Regular cardiac myocyte (primary cell): ENCODE data around the gene HNRNPUL1. TPM values are rescaled to one million over a fixed set of nuclear protein-coding genes. Genes with fewer than 3 reads are reported as not detected.

Experiments used
- total RNA-seq: library from RNA; depleted of rRNA; stranded (reverse); fragments of >200 nt; gene quantifications from 2 replicates; pipeline ENCODE4 v1.2.3, GENCODE V29; 2014

The HNRNPUL1 gene
- 41.7 and 84.2 TPM in 2 replicates for total RNA-seq

GRCh38 chr19:41263850-41264580 lies at the start of gene HNRNPUL1:
HNRNPUL1 (plus strand) TSS chr19:41264372; CDS start chr19:41264504, 132 bp downstream.

DNA sequence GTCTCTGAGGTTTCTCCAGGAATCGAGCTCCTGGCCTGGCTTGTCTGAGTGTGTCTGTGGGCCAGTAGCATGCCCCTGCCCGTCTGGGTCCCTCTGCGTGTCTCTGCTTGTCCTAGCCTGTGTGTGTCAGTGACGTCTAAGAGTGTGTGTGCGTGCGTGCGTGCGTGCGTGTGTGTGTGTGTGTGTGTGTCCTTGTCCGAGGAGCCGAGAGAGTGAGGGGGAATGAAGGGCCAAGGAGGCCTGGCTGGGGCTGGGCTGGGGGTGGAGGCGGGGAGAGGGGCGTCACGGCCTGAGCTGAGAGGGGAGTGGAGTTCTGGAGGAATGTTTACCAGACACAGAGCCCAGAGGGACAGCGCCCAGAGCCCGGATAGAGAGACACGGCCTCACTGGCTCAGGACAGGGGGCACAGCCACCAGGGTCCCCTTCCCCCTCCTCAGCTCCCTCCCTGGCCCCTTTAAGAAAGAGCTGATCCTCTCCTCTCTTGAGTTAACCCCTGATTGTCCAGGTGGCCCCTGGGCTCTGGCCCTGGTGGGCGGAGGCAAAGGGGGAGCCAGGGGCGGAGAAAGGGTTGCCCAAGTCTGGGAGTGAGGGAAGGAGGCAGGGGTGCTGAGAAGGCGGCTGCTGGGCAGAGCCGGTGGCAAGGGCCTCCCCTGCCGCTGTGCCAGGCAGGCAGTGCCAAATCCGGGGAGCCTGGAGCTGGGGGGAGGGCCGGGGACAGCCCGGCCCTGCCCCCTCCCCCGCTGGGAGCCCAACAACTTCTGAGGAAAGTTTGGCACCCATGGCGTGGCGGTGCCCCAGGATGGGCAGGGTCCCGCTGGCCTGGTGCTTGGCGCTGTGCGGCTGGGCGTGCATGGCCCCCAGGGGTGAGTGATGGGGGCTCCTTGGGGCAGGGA lies 45.3 kb upstream of the HNRNPUL1 start, which contains the start of gene AXL:
AXL (plus strand) TSS at position 609 of the 893 bp plus-strand sequence; CDS start at position 779, 170 bp downstream.

DNA sequence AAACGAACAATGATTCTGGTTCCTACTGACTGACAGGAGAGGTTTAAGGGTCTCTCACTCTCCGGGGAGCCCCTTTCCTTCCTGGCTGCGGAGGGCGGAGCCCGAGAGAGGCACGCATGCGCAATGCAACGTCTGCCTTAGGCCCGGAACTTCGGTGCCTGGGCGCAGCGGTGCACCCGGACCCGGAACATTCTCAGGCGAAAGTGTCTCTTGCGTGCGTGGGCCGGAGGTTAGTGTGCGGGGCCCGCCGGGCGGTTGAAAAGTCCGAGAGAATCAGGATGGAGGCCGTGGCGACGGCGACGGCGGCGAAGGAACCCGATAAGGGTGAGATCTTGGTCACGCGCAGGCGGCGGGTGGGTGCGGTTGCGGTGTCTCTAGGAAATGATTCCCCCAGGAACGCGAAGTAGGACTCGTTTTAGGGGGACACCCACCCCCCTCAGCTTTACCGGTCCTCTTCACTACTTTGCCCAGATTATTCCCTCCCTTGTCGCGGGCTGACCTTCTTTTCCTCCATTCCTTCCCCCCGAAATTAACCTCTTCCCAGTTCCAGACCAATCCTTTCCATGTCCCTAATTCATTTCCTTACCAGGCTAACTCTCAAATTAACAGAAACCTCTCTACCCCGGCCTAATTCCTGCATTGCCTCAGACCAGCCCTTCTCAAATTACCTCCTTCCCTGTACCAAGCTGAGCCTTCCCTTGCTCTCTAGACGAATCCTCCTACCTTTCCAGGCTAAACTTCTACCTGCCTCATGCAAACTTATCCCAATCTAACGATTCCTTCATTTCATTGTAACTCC lies 46.1 kb downstream of the HNRNPUL1 start, which contains the start of gene CCDC97:
CCDC97 (plus strand) TSS at position 140 of the 799 bp plus-strand sequence; CDS start at position 279, 139 bp downstream.

GRCh38 chr19:41353466-41354342 lies 89.5 kb downstream of the HNRNPUL1 start, which contains the start of gene TGFB1:
TGFB1 (minus strand) TSS chr19:41353922; CDS start chr19:41353044, 878 bp downstream.

Other genes with a start within 250 kb of the HNRNPUL1 start
- not detected in 2 replicates for gene CYP2A13, start 175.9 kb upstream of the HNRNPUL1 start, total RNA-seq
- under 0.01 TPM in 1 of 2 replicates, not detected in the other for gene CYP2F1, start 149.9 kb upstream of the HNRNPUL1 start, total RNA-seq
- under 0.01 and 1.3 TPM in 2 replicates for gene CYP2S1, start 71.2 kb upstream of the HNRNPUL1 start, total RNA-seq
- 224 and 501 TPM in 2 replicates for gene AXL, start 45.1 kb upstream of the HNRNPUL1 start, total RNA-seq
- 6.2 and 6.3 TPM in 2 replicates for gene CCDC97, start 45.8 kb downstream of the HNRNPUL1 start, total RNA-seq
- gene TGFB1, start 89.5 kb downstream of the HNRNPUL1 start, total RNA-seq: 8.7 and 10.7 TPM in 2 replicates
- 3.1 and 6.5 TPM in 2 replicates for gene B9D2, start 99.8 kb downstream of the HNRNPUL1 start, total RNA-seq
- gene TMEM91, start 112.2 kb downstream of the HNRNPUL1 start, total RNA-seq: 4.2 and 9.9 TPM in 2 replicates
- 9.3 and 22.8 TPM in 2 replicates for gene EXOSC5, start 133.0 kb downstream of the HNRNPUL1 start, total RNA-seq
- gene BCKDHA, start 133.4 kb downstream of the HNRNPUL1 start, total RNA-seq: 21.5 and 31.9 TPM in 2 replicates
- gene B3GNT8, start 163.0 kb downstream of the HNRNPUL1 start, total RNA-seq: 0.96 and 1.1 TPM in 2 replicates
- 21.4 and 43.5 TPM in 2 replicates for gene DMAC2, start 175.5 kb downstream of the HNRNPUL1 start, total RNA-seq
- gene ERICH4, start 178.8 kb downstream of the HNRNPUL1 start, total RNA-seq: not detected in 2 replicates